ENCODE measurements around the gene SIRT4.

The SIRT4 gene

DNA sequence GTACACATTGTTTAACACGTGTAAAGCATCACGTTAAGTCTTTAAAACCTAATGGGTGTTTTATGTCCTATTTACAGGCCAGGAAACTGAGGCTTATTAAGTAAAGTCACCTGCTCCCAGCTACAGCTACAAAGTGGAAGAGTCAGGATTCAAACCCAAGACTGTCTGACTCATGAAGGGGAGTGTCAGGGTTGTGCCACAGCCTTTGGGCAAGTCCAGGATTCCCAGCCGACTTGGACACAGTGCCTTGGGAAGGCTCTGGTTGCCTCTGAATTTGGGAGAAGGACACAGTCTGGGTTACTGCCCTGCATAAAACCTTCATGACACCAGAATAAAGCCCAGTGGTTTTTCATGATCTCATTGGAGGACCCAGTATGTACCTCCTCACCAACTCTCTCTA, 17.7 kb upstream of the SIRT4 start:
- no peak for DNase-seq (ENCODE audit: low spot score)
- TF ChIP-seq, protein P1, sequence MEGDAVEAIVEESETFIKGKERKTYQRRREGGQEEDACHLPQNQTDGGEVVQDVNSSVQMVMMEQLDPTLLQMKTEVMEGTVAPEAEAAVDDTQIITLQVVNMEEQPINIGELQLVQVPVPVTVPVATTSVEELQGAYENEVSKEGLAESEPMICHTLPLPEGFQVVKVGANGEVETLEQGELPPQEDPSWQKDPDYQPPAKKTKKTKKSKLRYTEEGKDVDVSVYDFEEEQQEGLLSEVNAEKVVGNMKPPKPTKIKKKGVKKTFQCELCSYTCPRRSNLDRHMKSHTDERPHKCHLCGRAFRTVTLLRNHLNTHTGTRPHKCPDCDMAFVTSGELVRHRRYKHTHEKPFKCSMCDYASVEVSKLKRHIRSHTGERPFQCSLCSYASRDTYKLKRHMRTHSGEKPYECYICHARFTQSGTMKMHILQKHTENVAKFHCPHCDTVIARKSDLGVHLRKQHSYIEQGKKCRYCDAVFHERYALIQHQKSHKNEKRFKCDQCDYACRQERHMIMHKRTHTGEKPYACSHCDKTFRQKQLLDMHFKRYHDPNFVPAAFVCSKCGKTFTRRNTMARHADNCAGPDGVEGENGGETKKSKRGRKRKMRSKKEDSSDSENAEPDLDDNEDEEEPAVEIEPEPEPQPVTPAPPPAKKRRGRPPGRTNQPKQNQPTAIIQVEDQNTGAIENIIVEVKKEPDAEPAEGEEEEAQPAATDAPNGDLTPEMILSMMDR (IDR thresholded peaks at IDR 0.05) = no peak
- no peak overlapping the region for H3K4me3 ChIP-seq
- H3K27ac ChIP-seq = no peak overlapping the region

DNA sequence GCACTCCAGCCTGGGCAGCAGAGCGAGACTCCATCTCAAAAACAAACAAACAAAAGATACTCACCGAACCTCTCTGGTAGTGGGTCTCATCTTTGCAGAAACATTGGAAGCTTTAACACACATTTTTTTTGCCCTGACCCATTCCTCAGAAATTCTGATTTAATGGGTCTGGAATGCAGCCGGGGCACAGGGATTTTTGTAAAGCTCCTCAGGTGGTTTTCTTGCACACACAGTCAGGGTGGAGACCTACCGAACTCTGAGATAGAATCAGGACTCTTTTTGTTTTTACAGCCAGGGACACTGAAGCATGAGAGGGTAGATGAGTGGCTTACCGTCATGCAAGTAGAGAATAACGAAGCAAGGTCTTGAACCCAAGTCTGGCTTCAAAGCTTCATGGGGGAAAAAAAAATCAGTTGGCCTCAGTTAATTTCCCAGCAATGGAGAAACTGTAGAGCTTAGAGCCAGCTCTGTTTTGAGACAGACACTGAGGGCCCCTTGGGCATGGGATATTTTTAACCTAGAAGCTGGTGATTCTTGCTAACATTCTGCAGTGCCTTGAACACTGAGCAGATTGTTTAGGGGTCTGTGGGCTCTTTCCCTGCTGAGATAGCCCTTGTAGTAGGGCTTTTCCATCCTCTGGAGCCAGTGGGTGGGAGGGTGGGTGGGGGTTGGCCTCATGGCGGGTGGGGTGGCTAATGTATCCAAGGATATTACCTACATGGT, 15.2 kb upstream of the SIRT4 start:
- TF ChIP-seq, protein P1 (IDR thresholded peaks at IDR 0.05) = no peak
- Histone ChIP-seq H3K4me3 (no peak overlapping the region), H3K27ac (peak overlapping the region in 1 of 2 donors; percentile 11)
- DNase-seq (ENCODE audit: low spot score) = no peak

DNA sequence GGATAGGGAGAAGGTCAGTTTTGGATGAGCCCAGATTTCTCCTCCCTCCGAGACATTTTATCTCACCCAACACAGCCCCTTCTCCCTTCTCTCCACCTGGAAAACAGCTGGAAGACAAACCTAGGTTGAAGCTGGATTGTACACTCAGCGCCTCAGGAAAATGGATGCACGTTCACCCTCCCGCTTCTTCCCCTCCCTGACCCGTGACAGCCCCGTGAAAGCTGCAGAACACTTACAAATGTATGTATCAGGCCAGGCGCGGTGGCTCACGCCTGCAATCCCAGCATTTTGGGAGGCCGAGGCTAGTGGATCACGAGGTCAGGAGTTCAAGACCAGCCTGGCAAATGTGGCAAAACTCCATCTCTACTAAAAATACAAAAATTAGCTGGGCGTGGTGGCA, 14.6 kb upstream of the SIRT4 start:
- DNase-seq (ENCODE audit: low spot score) = no peak
- TF ChIP-seq, protein P1 (IDR thresholded peaks at IDR 0.05) = no peak
- H3K4me3 ChIP-seq = no peak overlapping the region
- H3K27ac ChIP-seq = peak overlapping the region in 1 of 2 donors; percentile 11

DNA sequence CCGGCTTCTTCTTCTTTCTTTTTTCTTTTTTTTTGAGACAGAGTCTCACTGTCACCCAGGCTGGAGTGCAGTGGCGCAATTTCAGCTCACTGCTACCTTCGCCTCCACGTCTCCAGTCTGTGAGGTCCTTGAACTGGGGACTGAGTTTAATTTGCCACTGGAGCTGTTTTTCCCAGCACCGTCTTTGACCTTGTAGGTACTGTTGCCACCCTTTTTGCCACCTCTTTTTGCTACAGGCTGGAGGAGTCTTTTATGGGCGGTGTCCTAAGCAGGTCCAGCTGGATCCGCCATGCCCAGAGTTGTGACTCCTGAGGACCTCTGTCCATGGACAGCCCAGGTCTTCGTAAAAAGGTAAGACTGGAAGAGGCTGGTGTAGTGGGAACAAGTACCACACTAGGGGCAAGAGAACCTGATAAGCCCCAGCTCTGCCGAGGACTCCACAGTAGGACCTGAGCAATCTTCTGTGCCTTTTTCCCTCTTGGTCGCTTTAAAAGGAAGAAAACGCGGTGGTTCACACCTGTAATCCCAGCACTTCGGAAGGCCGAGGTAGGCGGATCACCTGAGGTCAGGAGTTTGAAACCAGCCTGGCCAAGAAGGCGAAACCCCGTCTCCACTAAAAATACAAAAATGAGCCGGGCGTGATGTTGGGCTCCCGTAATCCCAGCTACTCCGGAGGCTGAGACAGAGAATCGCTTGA, 11.4 kb upstream of the SIRT4 start:
- peak overlapping the region; percentile 73 for H3K4me3 ChIP-seq
- TF ChIP-seq, protein P1 (IDR thresholded peaks at IDR 0.05) = no peak
- peak overlapping the region; percentile 91 to 97 for H3K27ac ChIP-seq
- no peak for DNase-seq (ENCODE audit: low spot score)

DNA sequence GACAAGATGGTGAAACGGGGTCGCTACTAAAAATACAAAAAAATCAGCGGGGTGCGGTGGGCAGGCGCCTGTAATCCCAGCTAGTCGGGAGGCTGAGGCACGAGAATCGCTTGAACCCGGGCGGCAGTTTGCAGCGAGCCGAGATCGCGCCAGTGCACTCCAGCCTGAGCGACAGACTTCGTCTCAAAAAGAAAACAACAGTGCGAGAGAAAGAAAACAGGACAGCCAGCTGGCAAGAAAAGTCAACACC, 9.8 kb upstream of the SIRT4 start:
- Histone ChIP-seq H3K4me3 (peak overlapping the region; percentile 73), H3K27ac (peak overlapping the region; percentile 91 to 97)
- TF ChIP-seq, protein P1 (IDR thresholded peaks at IDR 0.05) = no peak
- no peak for DNase-seq (ENCODE audit: low spot score)

DNA sequence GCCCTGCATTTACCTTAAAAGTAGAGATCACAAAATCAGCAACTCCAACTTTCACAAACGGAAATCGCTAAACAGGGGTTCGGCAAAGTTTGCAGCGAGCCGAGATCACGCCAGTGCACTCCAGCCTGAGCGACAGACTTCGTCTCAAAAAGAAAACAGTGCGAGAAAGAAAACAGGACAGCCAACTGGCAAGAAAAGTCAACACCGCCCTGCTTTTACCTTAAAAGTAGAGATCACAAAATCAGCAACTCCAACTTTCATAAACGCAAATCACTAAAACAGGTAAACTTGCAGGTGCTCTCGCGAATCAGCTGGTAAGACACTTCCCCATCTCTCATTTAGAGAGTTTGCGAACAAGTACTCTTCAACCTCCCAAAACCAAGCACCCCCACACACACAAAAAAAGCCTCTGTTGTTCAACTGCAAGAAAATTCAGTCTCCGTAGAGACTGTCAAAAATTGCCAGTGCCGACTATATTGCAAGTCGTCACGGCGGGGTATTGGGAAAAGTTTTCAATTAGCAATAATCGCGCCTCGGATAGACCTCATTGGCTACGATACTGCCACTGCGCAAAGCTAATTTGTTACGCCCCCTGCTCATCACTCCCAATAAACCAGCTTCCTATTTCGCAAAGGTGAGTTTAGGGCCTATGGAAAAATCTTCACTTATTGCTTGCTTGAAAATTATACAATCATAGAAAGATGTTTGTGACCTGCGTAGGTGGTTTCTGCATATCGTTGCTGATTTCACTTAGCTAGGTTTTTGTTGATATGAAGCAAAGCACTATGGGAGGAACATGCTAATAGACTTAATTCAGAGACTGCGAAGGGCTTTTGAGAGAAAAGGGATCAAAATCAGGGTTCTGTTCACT, 9.2 kb upstream of the SIRT4 start, which contains the start of gene RNU4-1:
Gene RNU4-1 (minus strand): TSS at position 577 of the 871 bp plus-strand sequence.
- H3K4me3 ChIP-seq = peak within 1 kb of the TSS; percentile 73
- peak; percentile 79 for DNase-seq (ENCODE audit: low spot score)
- peak within 1 kb of the TSS; percentile 91 to 97 for H3K27ac ChIP-seq
- TF ChIP-seq, protein P1 (IDR thresholded peaks at IDR 0.05) = no peak
